Occipital lobe (tissue), 2 donors: ENCODE data around the gene IP6K2. TPM values are rescaled to one million over a fixed set of nuclear protein-coding genes. Genes with fewer than 3 reads are reported as not detected.
A peak's percentile ranks its signal among the peaks of the same experiment; 100 is the strongest.
"Not testable (repeated sequence)": the region's sequence is repeated elsewhere in the genome, so short reads cannot be mapped to it uniquely, and the experiment has no call there.

Experiments used
- DNase-seq: peaks from one replicate; lab custom pipeline; 2025; lab: John Stamatoyannopoulos, UW
- total RNA-seq: library from RNA; depleted of rRNA; stranded (reverse); fragments of >200 nt; gene quantifications from one replicate; pipeline ENCODE4 v1.2.3, GENCODE V29; 2014

IP6K2 gene
- total RNA-seq, 1 donor from 2014 or later, result 90.6 TPM

GRCh38 chr3:48727511-48727910, 10.5 kb upstream of the IP6K2 start:
- no peak for DNase-seq

DNA sequence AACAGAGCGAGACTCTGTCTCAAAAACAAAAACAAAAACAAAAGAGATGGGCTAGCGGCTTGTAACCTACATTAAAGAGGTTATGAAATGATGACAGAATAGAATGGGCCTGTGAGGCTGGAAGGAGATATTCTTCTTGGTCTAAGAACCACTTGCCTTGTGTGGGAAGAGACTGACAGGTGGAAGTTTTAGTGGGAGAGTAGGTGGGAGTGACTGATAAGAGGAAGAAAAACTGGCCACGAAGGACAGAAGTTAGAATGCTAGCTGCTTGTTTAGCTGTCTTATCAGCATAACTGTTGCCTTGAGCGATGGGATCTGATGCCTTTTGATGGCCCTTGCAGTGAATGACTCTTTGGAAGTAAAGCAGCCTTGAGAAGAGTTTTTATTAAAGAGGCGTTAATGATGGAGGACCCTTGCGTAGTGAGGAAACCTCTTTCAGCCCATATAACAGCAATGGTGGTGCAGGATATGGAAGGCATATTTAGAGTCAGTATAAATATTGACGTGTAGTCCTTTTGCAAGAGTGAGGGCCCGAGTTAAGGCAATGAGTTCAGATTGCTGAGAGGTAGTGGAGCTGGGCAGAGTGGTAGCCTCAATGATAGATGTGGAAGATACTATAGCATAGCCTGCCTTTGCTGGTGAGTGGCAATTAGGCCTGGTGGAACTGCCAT, 8.3 kb upstream of the IP6K2 start:
- DNase-seq, result not testable (repeated sequence)

GRCh38 chr3:48723725-48724124, 6.7 kb upstream of the IP6K2 start:
- DNase-seq, result no peak

DNA sequence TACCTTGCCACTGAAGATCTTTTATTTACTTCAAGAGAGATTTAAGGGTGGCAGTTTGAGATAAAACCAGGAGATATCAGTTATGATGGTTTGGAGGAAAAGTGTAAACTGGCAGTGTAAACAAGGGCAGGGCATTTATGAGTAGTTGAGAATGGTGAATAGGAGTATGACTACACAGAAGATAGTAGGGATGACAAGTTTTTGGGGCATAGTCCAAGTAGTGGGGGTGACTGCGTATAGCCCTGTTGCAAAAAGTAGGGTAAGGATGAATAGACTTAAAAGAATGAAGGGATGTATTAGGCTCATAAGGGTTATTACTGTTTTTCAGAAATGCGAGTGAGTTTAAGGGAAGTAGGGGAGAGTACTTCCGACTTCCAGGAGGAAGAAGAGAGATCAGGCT, 6.3 kb upstream of the IP6K2 start:
- not testable (repeated sequence) for DNase-seq

- no peak for DNase-seq
Measured at GRCh38 chr3:48716508-48716981, 476 bp downstream of the IP6K2 start.

DNA sequence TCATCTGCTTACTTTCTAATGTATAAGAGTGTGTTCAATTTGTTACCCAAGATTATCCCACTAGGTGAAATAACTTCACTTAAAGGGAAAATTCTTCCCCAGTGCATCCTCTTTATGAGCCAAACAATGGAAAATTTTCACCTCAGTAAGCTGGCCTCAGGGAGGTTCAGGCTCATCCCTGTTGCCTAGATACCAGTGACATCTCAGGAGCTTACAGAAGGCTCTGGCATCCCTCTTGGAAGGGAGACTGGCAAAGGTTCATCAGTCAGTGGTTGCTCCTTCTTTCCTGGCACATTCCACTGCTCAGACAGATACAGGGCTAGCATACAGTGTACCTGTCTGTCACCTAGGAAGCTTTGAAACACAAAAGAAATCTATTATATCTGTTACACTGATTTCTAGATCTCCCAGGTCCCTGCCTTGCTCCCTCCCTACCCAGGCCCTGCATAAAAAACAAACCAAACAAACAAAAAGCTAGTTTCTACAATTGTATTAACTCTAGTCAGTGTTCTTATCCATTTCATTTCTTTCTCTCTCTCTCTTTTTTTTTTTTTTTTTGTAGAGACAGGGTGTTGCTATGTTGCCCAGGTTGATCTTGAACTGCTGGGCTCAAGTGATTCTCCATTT, 1.7 kb downstream of the IP6K2 start:
- DNase-seq, result peak; percentile 17

GRCh38 chr3:48711727-48712126, 5.3 kb downstream of the IP6K2 start:
- no peak for DNase-seq

DNA sequence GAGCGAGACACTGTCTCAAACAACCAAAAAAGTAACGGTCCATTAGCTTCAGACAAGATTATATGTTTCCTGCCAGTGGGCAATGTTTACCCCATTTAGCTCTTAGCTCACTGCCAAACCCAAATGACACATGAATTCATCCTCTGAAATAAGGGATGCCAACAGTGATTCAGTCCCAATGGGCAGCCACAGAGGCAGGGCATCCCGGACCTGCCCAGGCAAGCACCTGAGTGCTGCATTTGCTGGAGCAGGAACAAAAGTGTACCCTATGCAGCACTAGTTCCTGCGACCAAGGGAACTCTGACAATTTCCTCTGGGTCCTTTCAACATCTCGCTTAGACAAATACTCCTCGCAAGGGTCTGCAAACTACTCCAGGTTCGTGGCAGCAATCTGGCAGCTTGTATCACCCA, 8.0 kb downstream of the IP6K2 start:
- DNase-seq, result no peak

- no peak for DNase-seq
Measured at GRCh38 chr3:48708481-48708889, 8.5 kb downstream of the IP6K2 start.

DNA sequence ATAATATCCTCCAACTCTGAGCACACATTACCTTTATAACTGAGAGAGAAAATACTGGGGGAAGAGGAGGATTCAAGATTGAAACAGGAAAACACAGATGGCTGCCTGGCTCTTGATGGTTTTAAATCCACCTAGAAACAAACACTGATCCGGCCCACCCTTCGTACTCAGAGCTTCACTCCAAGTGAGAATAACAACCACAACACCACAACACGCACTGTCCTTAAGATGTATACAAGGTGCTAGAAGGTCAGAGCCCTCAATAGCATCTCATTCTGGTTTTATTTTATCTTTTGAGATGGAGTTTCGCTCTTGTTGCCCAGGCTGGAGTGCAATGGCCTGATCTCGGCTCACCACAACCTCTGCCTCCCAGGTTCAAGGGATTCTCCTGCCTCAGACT, 9.9 kb downstream of the IP6K2 start:
- DNase-seq, result no peak

GRCh38 chr3:48702320-48702920, 14.6 kb downstream of the IP6K2 start:
- DNase-seq, result no peak

- DNase-seq, result no peak
Measured at GRCh38 chr3:48700731-48701405, 16.2 kb downstream of the IP6K2 start.

- DNase-seq, result no peak
Measured at GRCh38 chr3:48698891-48699290, 18.1 kb downstream of the IP6K2 start.

GRCh38 chr3:48697952-48698351, 19.1 kb downstream of the IP6K2 start:
- DNase-seq, result no peak

DNA sequence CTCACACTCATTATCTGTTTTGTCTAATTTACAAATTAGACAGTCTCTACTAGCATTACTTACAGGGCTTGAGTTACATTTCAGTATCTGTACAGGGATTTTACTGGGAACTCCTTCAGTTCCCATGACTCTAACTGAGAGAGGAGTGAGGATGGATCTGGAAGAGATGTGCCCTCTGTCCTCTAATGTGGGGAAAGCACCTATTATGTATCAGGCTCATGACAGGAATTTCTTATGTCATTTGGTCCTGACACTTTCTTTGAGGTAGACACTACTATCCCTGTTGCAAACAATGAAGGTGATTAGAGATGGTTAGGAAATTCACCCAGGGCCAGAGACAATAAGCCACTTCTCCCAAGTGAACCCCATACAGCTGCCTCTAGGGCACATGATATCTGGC, 20.4 kb downstream of the IP6K2 start:
- DNase-seq, result no peak

DNA sequence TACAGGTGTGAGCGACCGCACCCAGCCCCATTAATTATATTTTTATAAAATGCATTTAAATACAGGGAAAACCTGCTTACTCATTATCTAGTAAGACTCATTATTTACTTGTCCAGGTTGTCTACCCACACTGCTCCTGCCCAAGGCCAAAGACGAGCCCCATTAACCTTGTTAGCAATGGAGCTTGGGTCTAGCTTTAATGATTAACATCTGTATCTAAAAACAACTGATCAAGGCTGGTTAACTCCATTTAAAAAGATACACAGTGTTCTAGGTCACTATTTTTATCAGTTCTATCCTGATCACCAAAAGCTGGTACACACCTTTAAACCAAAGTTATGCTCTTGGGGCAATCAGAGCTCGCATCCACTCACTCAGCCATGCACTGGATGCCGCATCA, 20.9 kb downstream of the IP6K2 start:
- DNase-seq, result no peak

DNA sequence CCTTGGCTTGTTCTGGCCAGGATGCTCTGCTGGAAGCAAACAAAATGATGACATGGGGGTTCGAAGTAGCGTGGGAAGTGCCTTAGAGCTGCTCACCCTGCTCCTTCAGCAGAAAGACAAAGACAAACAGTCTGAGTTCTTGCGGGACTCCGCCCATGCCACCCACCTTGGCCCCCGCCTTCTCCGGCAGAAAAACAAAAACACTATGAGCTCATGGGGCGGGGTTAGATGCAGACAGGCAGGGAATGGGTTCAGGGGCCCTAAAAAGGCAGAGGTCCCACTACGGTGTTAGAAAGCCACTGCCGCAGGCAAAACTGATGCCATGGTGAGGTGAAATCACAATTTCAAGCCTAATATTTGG, 21.6 kb downstream of the IP6K2 start:
- peak; percentile 28 for DNase-seq

- peak; percentile 65 for DNase-seq
Measured at GRCh38 chr3:48694610-48695392, 22.2 kb downstream of the IP6K2 start.

GRCh38 chr3:48693826-48694225, 23.2 kb downstream of the IP6K2 start:
- DNase-seq, result no peak

DNA sequence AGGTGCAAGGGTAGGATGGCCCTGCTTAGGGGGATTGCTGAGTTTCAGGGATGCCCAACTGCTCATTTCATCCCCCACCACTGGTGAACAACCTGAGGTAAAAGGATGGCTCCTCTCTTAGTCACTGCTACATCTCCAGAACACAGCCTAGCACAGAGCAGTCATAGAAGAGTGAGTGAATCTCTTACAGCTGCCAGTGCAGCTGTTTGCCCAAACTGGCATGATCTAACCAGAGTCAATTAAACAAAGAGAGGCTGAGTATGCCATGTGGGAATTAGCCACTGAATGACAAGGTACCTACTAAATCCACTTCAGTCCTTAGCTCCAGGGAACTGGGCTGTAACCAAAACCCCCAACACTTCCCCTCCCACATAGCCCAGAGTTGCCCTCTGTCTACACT, 24.5 kb downstream of the IP6K2 start:
- no peak for DNase-seq

DNA sequence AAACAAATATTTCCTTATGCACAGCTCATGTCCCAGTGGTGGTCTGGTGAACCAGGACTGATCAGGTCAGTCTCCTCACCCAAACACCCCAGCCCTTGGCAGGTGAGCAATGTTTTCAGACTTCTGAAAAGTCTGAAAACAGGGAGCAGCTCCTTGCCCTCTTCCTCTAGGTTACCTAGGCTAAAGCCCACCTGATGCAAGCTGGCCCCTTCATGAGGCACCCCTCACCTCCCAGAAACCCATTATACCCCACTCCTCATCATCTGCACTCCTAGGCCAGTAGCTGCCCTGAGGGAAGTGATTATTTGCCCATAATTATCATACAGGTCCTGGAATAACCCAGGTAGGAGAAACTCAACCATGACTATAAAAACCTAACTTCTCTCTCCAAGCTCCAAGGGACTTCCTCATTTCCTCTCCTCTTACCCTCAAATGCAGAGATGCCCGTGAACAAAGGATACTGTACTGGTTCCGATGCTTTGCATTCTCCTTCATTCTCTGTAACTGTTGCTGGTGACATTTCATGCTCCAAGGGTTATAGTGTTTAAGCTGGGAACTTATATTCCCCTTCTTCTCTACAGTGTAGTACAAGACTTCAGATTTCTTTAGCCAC, 26.1 kb downstream of the IP6K2 start:
- no peak for DNase-seq
